ENCODE data around the gene IFNAR1.

Gene IFNAR1

DNA sequence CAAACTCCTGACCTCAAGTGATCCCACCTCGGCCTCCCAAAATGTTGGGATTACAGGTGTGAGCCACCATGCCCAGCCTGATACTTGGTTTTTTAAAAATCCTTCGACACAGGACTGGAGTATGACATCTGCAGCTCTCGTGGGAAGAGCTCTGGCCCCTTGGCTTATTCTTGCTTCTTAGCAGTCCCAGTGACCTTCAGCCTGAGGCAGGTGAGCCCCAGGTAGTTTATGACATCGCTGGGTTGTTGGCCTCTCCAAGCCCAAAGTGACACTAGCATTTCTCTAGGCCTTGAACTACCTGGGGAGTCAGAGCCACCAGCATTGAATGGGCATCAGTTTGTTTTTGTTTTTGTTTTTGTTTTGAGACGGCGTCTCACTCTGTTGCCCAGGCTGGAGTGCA, 62.5 kb downstream of the IFNAR1 start:
- no peaks in the 10 kb centered on the region for H3K27me3 ChIP-seq (ENCODE audit: insufficient read depth, low read length)
- no peaks in the 10 kb centered on the region for H3F3A ChIP-seq (ENCODE audit: insufficient read depth, low read length)
- H3K79me2 ChIP-seq (ENCODE audit: insufficient read depth, low read length) = no peaks in the 10 kb centered on the region
- no peaks in the 10 kb centered on the region for H3K9me3 ChIP-seq (ENCODE audit: low read length)
- H3K4me2 ChIP-seq (ENCODE audit: low read length) = no peak overlapping the region
- H3K9me2 ChIP-seq (ENCODE audit: low read depth, low read length) = no peaks in the 10 kb centered on the region
- H3K27ac ChIP-seq (ENCODE audit: low read depth, low read length, poor library complexity, severe bottlenecking) = no peak overlapping the region
- no peak overlapping the region for H3K9ac ChIP-seq (ENCODE audit: low read length)
- no peak overlapping the region for H3K4me3 ChIP-seq (ENCODE audit: low read depth, low read length, poor library complexity, severe bottlenecking)
- no peak overlapping the region for H2AFZ ChIP-seq (ENCODE audit: low read length)
- peaks cover 33% of the 10 kb centered on the region for H3K4me1 ChIP-seq (ENCODE audit: insufficient read depth, low read length, severe bottlenecking)
- H3K36me3 ChIP-seq (ENCODE audit: insufficient read depth, low read length) = no peaks in the 10 kb centered on the region
- TF ChIP-seq, protein P1, sequence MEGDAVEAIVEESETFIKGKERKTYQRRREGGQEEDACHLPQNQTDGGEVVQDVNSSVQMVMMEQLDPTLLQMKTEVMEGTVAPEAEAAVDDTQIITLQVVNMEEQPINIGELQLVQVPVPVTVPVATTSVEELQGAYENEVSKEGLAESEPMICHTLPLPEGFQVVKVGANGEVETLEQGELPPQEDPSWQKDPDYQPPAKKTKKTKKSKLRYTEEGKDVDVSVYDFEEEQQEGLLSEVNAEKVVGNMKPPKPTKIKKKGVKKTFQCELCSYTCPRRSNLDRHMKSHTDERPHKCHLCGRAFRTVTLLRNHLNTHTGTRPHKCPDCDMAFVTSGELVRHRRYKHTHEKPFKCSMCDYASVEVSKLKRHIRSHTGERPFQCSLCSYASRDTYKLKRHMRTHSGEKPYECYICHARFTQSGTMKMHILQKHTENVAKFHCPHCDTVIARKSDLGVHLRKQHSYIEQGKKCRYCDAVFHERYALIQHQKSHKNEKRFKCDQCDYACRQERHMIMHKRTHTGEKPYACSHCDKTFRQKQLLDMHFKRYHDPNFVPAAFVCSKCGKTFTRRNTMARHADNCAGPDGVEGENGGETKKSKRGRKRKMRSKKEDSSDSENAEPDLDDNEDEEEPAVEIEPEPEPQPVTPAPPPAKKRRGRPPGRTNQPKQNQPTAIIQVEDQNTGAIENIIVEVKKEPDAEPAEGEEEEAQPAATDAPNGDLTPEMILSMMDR (IDR thresholded peaks at IDR 0.05; ENCODE audit: low read length) = no peak
- TF ChIP-seq EZH2 (IDR thresholded peaks at IDR 0.05; ENCODE audit: borderline replicate concordance, low read length) = no peak
- no peaks in the 10 kb centered on the region for H4K20me1 ChIP-seq (ENCODE audit: insufficient read depth, low read length)

DNA sequence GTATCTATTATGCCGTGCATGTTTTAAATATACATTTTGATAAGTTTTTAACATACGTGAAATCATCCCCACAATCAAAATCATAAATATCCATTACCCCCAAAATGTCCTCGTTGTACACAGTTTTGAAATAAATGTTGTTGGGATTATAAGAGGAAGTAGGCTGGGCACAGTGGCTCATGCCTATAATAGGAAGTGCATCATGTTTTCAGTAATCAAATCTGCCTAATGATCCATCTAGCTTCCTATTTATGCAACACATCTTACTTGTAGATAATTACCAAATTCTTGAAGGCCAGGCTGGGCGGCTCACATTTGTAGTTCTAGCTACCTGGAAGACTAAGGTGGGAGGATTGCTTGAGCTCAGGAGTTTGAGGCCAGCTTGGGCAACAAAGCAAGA, 63.4 kb downstream of the IFNAR1 start:
- H3K36me3 ChIP-seq (ENCODE audit: insufficient read depth, low read length) = no peaks in the 10 kb centered on the region
- TF ChIP-seq, protein P1 (IDR thresholded peaks at IDR 0.05; ENCODE audit: low read length) = no peak
- TF ChIP-seq EZH2 (IDR thresholded peaks at IDR 0.05; ENCODE audit: borderline replicate concordance, low read length) = no peak
- no peaks in the 10 kb centered on the region for H3K9me2 ChIP-seq (ENCODE audit: low read depth, low read length)
- H3F3A ChIP-seq (ENCODE audit: insufficient read depth, low read length) = no peaks in the 10 kb centered on the region
- H3K4me3 ChIP-seq (ENCODE audit: low read depth, low read length, poor library complexity, severe bottlenecking) = no peak overlapping the region
- H4K20me1 ChIP-seq (ENCODE audit: insufficient read depth, low read length) = no peaks in the 10 kb centered on the region
- peaks cover 25% of the 10 kb centered on the region for H3K4me1 ChIP-seq (ENCODE audit: insufficient read depth, low read length, severe bottlenecking)
- H3K4me2 ChIP-seq (ENCODE audit: low read length) = no peak overlapping the region
- peak overlapping the region; percentile 14 for H3K27ac ChIP-seq (ENCODE audit: low read depth, low read length, poor library complexity, severe bottlenecking)
- no peak overlapping the region for H3K9ac ChIP-seq (ENCODE audit: low read length)
- no peak overlapping the region for H2AFZ ChIP-seq (ENCODE audit: low read length)
- no peaks in the 10 kb centered on the region for H3K79me2 ChIP-seq (ENCODE audit: insufficient read depth, low read length)
- no peaks in the 10 kb centered on the region for H3K9me3 ChIP-seq (ENCODE audit: low read length)
- no peaks in the 10 kb centered on the region for H3K27me3 ChIP-seq (ENCODE audit: insufficient read depth, low read length)

DNA sequence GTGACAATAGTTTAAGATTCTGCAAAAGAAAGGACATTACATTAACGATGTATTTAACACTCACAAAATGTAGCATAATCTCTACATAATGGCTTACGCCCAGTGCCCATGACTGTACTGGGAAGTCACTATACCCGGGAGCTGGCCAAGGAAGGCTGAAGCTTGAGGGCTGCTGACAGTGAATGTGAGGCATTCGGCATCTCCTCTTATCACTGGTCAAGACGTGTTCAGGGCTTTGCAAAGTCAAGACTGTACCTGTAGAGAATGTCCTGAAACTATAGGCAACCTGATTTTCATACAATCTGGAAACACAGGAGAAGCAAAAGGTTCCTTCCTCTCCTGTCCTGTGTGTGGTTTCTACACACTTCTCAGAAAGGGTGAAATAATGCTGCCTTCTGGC, 65.7 kb downstream of the IFNAR1 start:
- no peaks in the 10 kb centered on the region for H3K9me3 ChIP-seq (ENCODE audit: low read length)
- H3K4me3 ChIP-seq (ENCODE audit: low read depth, low read length, poor library complexity, severe bottlenecking) = no peak overlapping the region
- no peaks in the 10 kb centered on the region for H3K27me3 ChIP-seq (ENCODE audit: insufficient read depth, low read length)
- 0 out of 2 replicates have a peak overlapping the region, but pooled peaks have one; percentile 10 for H2AFZ ChIP-seq (ENCODE audit: low read length)
- no peak overlapping the region for H3K27ac ChIP-seq (ENCODE audit: low read depth, low read length, poor library complexity, severe bottlenecking)
- H3K9me2 ChIP-seq (ENCODE audit: low read depth, low read length) = no peaks in the 10 kb centered on the region
- H4K20me1 ChIP-seq (ENCODE audit: insufficient read depth, low read length) = no peaks in the 10 kb centered on the region
- H3K4me1 ChIP-seq (ENCODE audit: insufficient read depth, low read length, severe bottlenecking) = peaks cover 23% of the 10 kb centered on the region
- TF ChIP-seq EZH2 (IDR thresholded peaks at IDR 0.05; ENCODE audit: borderline replicate concordance, low read length) = no peak
- TF ChIP-seq, protein P1 (IDR thresholded peaks at IDR 0.05; ENCODE audit: low read length) = no peak
- no peak overlapping the region for H3K4me2 ChIP-seq (ENCODE audit: low read length)
- no peak overlapping the region for H3K9ac ChIP-seq (ENCODE audit: low read length)
- H3K36me3 ChIP-seq (ENCODE audit: insufficient read depth, low read length) = no peaks in the 10 kb centered on the region
- H3F3A ChIP-seq (ENCODE audit: insufficient read depth, low read length) = no peaks in the 10 kb centered on the region
- no peaks in the 10 kb centered on the region for H3K79me2 ChIP-seq (ENCODE audit: insufficient read depth, low read length)

All from OCI-LY1 (cell line).